PC-9 (cell line): ENCODE data around the gene CA11. TPM values are rescaled to one million over a fixed set of nuclear protein-coding genes. Genes with fewer than 3 reads are reported as not detected.
"Not testable (repeated sequence)": the region's sequence is repeated elsewhere in the genome, so short reads cannot be mapped to it uniquely, and the experiment has no call there.

Source experiments
- BruUV-seq: library from RNA; stranded (reverse); fragments of 400-500 nt; replicated peaks from 2 replicates; lab custom pipeline; 2021; lab: Mats Ljungman, UMichigan
- CTCF ChIA-PET: fragments of 300-600 bp; sonication (Branson Sonifier 250); formaldehyde crosslinking; loops from one replicate; lab custom pipeline; 2022; ENCODE audit warnings: antibody characterized with exemption; lab: Charles Lee
- POLR2A ChIA-PET: fragments of 300-600 bp; sonication (Branson Sonifier 250); formaldehyde crosslinking; loops from one replicate; lab custom pipeline; 2022; ENCODE audit warnings: antibody characterized with exemption; ENCODE audit not compliant: unreplicated experiment; lab: Charles Lee
- DNase-seq, 2 experiments: peaks; one replicate each; pipeline versions ENCODE4 v3.0.0 to v3.0.0-alpha.2; 2015 to 2022; ENCODE audit warnings: mixed read lengths in 1 of 2
- H2AFZ ChIP-seq: fragments of 200-600 bp; sonication (generic); 2 replicates; pipeline ENCODE4 v1.8.1; 2017; ENCODE audit warnings: antibody characterized with exemption
- H3F3A ChIP-seq: fragments of 200-600 bp; sonication (generic); 2 replicates; pipeline ENCODE4 v1.8.1; 2017; ENCODE audit warnings: antibody characterized with exemption, mild to moderate bottlenecking, low read depth; ENCODE audit not compliant: insufficient read depth
- H3K27ac ChIP-seq: fragments of 200-600 bp; sonication (generic); 2 replicates; pipeline ENCODE4 v1.6.1; 2016; ENCODE audit warnings: mixed run types
- H3K27me3 ChIP-seq: fragments of 200-600 bp; sonication (generic); 2 replicates; pipeline ENCODE4 v1.6.1; 2016; ENCODE audit warnings: low read depth, mixed run types; ENCODE audit not compliant: insufficient read depth
- H3K36me3 ChIP-seq: fragments of 200-600 bp; sonication (generic); 2 replicates; pipeline ENCODE4 v1.6.1; 2016; ENCODE audit warnings: low read depth, mixed run types
- H3K4me1 ChIP-seq: fragments of 200-600 bp; sonication (generic); replicated peaks from 2 replicates; pipeline ENCODE4 v1.6.1; 2016; ENCODE audit warnings: mixed run types; ENCODE audit not compliant: insufficient read depth
- H3K4me2 ChIP-seq: fragments of 200-600 bp; sonication (generic); 2 replicates; pipeline ENCODE4 v1.6.1; 2017; ENCODE audit warnings: mixed run types
- H3K4me3 ChIP-seq: fragments of 200-600 bp; sonication (generic); 2 replicates; pipeline ENCODE4 v1.6.1; 2016; ENCODE audit warnings: mixed run types
- H3K79me2 ChIP-seq: fragments of 200-600 bp; sonication (generic); 2 replicates; pipeline ENCODE4 v1.6.1; 2017; ENCODE audit warnings: low read depth, mixed run types
- H3K9me2 ChIP-seq: fragments of 200-600 bp; sonication (generic); 2 replicates; pipeline ENCODE4 v1.8.1; 2017; ENCODE audit warnings: mild to moderate bottlenecking; ENCODE audit not compliant: insufficient read depth
- H3K9me3 ChIP-seq: fragments of 200-600 bp; sonication (generic); 2 replicates; pipeline ENCODE4 v1.8.1; 2016; ENCODE audit warnings: low read depth; ENCODE audit not compliant: insufficient read depth
- H4K20me1 ChIP-seq: fragments of 200-600 bp; sonication (generic); 2 replicates; pipeline ENCODE4 v1.8.1; 2017; ENCODE audit not compliant: insufficient read depth
- EZH2 ChIP-seq: fragments of 200-600 bp; sonication (generic); IDR thresholded peaks from 2 replicates; pipeline ENCODE4 v1.8.0; 2017; ENCODE audit warnings: antibody characterized with exemption, low read depth
- intact Hi-C: fragments of 100-400 bp; cut with micrococcal nuclease; formaldehyde crosslinking; loops from one replicate; pipeline ENCODE4 v1.10.0; 2022; ENCODE audit not compliant: unreplicated experiment
- total RNA-seq: library from RNA; stranded (reverse); gene quantifications from 2 replicates; pipeline ENCODE4 v1.2.3, GENCODE V29; 2021
- TF ChIP-seq, protein P1 (sequence below): fragments of 200-600 bp; sonication (generic); conservative IDR thresholded peaks from 2 replicates; pipeline ENCODE4 v1.6.1; 2017; ENCODE audit warnings: mixed run types, antibody characterized with exemption, mild to moderate bottlenecking, moderate library complexity

Gene CA11
- total RNA-seq, 1 experiment from 2014 or later, result 11.0 TPM

DNA sequence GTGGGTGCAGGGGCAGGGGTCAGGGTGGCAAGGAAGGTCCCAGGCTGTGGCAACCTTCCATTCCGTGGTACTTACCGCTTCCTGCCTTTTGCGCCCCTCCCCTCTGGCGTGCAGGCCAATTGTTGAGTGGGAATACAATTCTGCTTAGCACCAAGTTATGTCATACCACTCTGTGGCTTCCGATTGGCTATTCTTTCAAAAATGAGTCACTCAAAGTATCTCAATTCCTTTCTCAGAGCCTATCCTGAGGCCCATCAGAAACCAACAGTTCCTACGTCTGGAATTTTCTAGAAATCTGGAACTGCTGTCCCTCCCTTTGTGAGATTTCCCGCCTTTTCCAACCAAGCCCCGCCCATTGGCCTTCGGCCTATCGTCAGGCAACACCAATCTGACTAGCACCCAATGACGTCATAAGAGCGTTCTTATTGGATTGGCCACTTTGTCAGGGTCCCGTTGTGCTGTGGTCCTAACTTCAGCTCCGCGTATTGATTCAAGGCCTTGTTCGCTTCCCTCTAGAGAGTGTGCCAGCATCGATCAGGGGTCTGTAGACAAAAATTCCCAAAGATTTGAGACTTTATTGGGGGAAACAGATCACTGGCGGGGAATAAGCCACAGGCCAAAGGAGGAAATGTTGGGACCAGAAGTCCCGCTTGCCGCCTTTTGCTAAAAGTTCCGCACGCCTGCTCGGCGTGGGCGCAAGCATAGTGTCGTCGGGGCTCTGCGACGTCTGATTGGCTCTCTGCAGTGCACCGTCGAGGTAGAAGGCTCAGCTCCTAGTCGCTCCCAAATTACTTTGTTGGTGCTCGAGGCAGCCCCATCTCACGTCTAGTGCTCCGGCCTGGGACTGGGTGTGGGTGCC lies 15.1 kb upstream of the CA11 start:
- H3K9me3 ChIP-seq, result no peaks in the 10 kb centered on the region
- BruUV-seq, result no TSS peak
- H3K27ac ChIP-seq, result no peak overlapping the region
- no peaks in the 10 kb centered on the region for H3K36me3 ChIP-seq
- H3K4me1 ChIP-seq, result peaks cover 5% of the 10 kb centered on the region; the same call in 1 of the 2 replicates
- H3F3A ChIP-seq, result peaks cover 14% of the 10 kb centered on the region
- POLR2A ChIA-PET, result no interaction called here
- no peaks in the 10 kb centered on the region for H4K20me1 ChIP-seq
- no peaks in the 10 kb centered on the region for H3K27me3 ChIP-seq
- intact Hi-C loops, result no loop called here
- H3K9me2 ChIP-seq, result no peaks in the 10 kb centered on the region
- CTCF ChIA-PET, result no interaction called here
- H3K79me2 ChIP-seq, result no peaks in the 10 kb centered on the region
- TF ChIP-seq, protein P1, sequence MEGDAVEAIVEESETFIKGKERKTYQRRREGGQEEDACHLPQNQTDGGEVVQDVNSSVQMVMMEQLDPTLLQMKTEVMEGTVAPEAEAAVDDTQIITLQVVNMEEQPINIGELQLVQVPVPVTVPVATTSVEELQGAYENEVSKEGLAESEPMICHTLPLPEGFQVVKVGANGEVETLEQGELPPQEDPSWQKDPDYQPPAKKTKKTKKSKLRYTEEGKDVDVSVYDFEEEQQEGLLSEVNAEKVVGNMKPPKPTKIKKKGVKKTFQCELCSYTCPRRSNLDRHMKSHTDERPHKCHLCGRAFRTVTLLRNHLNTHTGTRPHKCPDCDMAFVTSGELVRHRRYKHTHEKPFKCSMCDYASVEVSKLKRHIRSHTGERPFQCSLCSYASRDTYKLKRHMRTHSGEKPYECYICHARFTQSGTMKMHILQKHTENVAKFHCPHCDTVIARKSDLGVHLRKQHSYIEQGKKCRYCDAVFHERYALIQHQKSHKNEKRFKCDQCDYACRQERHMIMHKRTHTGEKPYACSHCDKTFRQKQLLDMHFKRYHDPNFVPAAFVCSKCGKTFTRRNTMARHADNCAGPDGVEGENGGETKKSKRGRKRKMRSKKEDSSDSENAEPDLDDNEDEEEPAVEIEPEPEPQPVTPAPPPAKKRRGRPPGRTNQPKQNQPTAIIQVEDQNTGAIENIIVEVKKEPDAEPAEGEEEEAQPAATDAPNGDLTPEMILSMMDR, result no peak
- TF ChIP-seq EZH2, result no peak
- no peak overlapping the region for H2AFZ ChIP-seq
- no peak overlapping the region for H3K4me3 ChIP-seq
- peak; percentile 73 to 81 for DNase-seq
- no peak overlapping the region for H3K4me2 ChIP-seq

- CTCF ChIA-PET, result no interaction called here
- no peak overlapping the region for H3K4me3 ChIP-seq
- no peaks in the 10 kb centered on the region for H3K36me3 ChIP-seq
- no TSS peak for BruUV-seq
- intact Hi-C loops, result no loop called here
- H3K9me3 ChIP-seq, result no peaks in the 10 kb centered on the region
- no peaks in the 10 kb centered on the region for H4K20me1 ChIP-seq
- no peak overlapping the region for H3K4me2 ChIP-seq
- no peaks in the 10 kb centered on the region for H3K79me2 ChIP-seq
- no peak for TF ChIP-seq EZH2
- TF ChIP-seq, protein P1, result no peak
- DNase-seq, result peak in 1 of 2 experiments; percentile 58
- H3K9me2 ChIP-seq, result no peaks in the 10 kb centered on the region
- H3K27ac ChIP-seq, result no peak overlapping the region
- H3K4me1 ChIP-seq, result peaks cover 5% of the 10 kb centered on the region; the same call in 1 of the 2 replicates
- no peaks in the 10 kb centered on the region for H3K27me3 ChIP-seq
- H2AFZ ChIP-seq, result no peak overlapping the region
- H3F3A ChIP-seq, result peaks cover 14% of the 10 kb centered on the region
- POLR2A ChIA-PET, result interaction anchor here (0.6 kb wide), 1 partner anchor 793 kb away, joined by 4 read pairs; no protein-coding TSS in a partner anchor
Measured at GRCh38 chr19:48659768-48660167, 13.8 kb upstream of the CA11 start.

GRCh38 chr19:48658483-48658882 lies 12.5 kb upstream of the CA11 start:
- Histone ChIP-seq H3K4me1 (peaks cover 5% of the 10 kb centered on the region; the same call in 1 of the 2 replicates), H3K9me2 (no peaks in the 10 kb centered on the region), H3F3A (peaks cover 14% of the 10 kb centered on the region), H3K27ac (no peak overlapping the region), H3K27me3 (no peaks in the 10 kb centered on the region), H2AFZ (no peak overlapping the region), H3K36me3 (no peaks in the 10 kb centered on the region), H3K79me2 (no peaks in the 10 kb centered on the region), H3K4me3 (no peak overlapping the region), H3K4me2 (no peak overlapping the region), H3K9me3 (no peaks in the 10 kb centered on the region), H4K20me1 (no peaks in the 10 kb centered on the region)
- no TSS peak for BruUV-seq
- intact Hi-C loops, result no loop called here
- ChIA-PET CTCF (interaction anchor here (0.6 kb wide), 2 partner anchors 184 to 540 kb away, joined by 3 to 6 read pairs; no protein-coding TSS in a partner anchor), POLR2A (interaction anchor here (0.5 kb wide), 1 partner anchor 62 kb away, joined by 3 read pairs; no protein-coding TSS in a partner anchor)
- TF ChIP-seq, protein P1, result no peak
- TF ChIP-seq EZH2, result no peak
- DNase-seq, result no peak

DNA sequence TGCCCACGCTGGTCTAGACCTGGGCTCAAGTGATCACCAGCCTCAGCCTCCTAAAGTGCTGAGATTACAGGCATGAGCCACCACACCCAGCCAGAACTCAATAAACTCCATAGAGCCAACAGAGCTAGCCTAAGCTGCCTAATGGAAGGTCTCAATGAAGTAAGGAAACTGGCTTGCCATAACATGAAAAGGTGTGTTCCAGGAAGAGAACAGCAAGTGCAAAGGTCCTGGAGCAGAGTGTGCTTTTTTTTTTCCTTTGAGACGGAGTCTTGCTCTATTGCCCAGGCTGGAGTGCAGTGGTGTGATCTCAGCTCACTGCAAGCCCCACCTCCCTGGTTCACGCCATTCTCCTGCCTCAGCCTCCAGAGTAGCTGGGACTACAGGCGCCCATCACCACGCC lies 11.8 kb upstream of the CA11 start:
- H3K79me2 ChIP-seq, H3K9me2 ChIP-seq, H3K4me3 ChIP-seq, intact Hi-C loops, H3K4me2 ChIP-seq, H3K27me3 ChIP-seq, H3K9me3 ChIP-seq, H3K36me3 ChIP-seq, BruUV-seq, H3K4me1 ChIP-seq, H2AFZ ChIP-seq, DNase-seq, H4K20me1 ChIP-seq, H3K27ac ChIP-seq: not testable (repeated sequence)
- ChIA-PET POLR2A (interaction anchor here (0.6 kb wide), 1 partner anchor 700 kb away, joined by 15 read pairs; no protein-coding TSS in a partner anchor), CTCF (interaction anchor here (0.6 to 0.7 kb wide), 2 partner anchors 9 to 17 kb away, joined by 3 to 5 read pairs; no protein-coding TSS in a partner anchor)
- peaks cover 14% of the 10 kb centered on the region for H3F3A ChIP-seq
